ENCODE measurements around the gene CTXND2.

- TF ChIP-seq GATA2 (IDR thresholded peaks at IDR 0.05; ENCODE audit: insufficient read depth, insufficient read length, low read depth, low read length) (no peak), POLR2A (IDR thresholded peaks at IDR 0.05; ENCODE audit: low read depth, low read length) (no peak), FOS (IDR thresholded peaks at IDR 0.05; ENCODE audit: borderline replicate concordance, insufficient read depth, low read length) (no peak)
Observed at GRCh38 chr1:150944856-150945255, 57.9 kb downstream of the CTXND2 start.

Measured in endothelial cell of umbilical vein (primary cell).